Anterior cingulate cortex (tissue), 58 donors: ENCODE data around the gene ZIM2.
"Not testable (repeated sequence)": the region's sequence is repeated elsewhere in the genome, so short reads cannot be mapped to it uniquely, and the experiment has no call there.

Experiments used
- DNase-seq, 58 donors: peaks; one replicate each; lab custom pipeline; 2025; lab: John Stamatoyannopoulos, UW

The ZIM2 gene

DNA sequence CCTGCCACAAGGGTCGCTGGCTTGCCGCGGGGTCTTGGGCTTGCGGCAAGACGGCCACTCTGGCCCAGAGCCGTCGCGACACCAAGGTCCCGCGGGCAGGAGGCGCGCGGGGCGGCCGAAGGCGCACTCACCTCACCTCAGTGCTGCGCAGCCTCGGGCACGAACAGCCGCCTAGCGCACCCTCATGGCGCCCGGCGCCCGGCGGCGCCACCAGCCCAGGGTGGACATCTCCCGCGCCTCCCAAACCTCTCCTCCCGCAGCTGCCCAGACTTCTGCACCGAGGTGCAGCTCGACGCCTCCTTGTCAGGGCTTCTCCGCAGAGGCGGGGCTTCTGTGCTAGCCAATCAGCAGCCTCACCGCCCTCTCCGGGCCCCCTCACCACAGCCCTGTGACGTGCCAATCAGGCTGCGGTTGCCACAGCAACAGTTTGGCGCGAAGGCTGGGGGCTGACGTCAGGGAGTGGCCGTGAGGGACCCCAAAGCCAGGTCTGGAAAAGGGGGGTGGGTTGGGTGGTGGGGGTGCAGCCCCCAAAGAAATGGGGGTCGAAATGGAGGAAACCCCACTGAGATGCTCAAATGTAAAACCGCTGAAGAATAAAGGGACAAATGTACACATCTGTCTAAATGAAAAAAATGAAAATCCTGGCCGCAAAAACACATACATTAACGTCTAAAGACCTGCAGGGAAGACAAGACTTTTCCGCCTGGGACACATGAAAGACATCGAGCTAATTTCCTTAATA is at the start of gene ZIM2, which contains the start of gene PEG3:
Gene ZIM2, minus strand, starts transcription at position 276 of the 742 bp plus-strand sequence. CDS start 16,449 bp downstream, outside the sequence.
Gene PEG3, minus strand, starts transcription at position 276 of the 742 bp plus-strand sequence. CDS start 16,071 bp downstream, outside the sequence.
- peak; percentile 15 to 91 (median 80) for DNase-seq

DNA sequence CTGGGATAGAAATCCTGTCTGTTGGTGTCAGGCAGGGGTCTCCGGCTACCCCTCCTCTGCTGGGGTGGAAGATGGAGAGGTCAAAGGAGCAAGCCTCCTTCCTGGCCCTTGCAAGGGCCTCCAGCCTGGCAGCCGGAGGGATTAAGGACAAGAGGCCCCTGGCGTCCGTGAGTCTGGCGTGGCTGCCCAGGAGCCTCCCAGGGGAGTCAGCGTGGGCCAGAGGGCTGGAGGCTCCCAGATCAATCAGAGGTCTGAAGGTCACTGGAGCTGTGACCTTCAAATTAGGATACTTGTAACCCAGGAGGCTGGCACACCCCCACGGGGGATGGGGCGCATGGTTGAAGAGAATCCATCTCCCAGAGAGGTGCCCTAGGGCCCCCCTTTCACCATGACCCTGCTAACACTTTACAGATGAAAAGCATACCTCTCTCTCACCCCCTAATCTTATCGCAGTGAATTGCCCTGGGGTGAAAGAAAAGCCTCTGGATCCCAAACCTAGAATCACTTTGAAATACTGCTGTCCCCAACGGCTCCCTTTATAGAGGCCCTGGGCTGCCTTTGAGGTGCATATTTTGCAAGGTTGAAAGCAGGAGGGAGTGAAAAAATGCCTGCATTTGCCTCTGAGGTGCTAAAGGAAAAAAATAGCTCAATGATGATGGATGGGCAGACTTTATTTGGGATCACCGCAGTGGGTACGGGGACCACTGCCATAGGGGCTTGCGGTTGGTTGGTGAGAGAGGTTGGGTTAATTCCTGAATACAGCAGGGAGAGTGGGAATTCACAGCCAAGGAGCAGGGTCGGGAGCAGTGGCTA is 44.9 kb upstream of the ZIM2 start:
- no peak for DNase-seq

DNA sequence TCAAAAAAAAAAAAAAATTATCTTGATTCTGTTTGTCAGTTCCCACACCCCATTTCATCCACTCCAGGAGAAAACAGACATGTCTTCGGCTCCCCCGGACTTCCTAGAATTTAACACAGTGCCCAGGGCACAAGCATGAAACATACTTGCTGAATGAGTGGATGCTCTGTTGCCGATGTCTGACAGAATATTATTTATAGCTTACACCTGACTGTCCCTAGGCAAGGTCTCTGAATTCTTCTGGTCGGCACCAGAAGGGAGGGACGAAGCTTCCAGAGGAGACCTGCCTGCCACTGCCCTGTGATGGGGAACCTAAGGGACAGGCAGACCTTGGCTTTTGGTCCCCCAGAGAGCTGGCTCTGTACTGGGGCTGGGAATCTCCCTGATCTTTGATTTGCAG is 43.9 kb upstream of the ZIM2 start:
- DNase-seq: no peak

DNA sequence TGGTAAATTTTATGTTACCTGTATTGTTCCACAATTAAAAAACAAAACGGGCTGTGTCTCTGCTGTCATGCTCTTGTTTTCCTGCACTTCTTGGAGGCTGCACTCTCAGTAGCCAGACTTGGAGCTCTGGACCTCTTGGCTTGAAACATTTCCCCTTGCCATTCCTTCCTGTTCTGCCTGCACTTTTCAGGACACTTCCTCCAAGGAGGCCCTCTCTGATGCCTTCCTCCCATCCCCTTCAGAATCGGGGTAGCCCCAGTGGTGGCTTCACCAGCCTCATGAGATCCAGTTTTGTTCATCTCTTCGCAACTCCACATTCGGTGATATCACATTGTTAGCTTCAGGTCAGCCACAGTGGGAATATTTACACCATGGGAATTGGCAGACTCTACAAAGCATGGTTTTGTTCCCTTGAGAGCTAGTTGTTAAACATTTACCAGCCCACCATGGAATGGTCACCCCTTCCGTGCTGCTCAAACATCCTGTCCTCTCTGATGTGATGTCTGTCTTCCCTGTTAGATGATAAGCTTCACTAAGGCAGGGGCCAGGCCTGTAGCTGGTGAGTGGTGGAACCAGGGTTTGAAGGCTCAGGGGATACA is 40.2 kb upstream of the ZIM2 start:
- no peak for DNase-seq

DNA sequence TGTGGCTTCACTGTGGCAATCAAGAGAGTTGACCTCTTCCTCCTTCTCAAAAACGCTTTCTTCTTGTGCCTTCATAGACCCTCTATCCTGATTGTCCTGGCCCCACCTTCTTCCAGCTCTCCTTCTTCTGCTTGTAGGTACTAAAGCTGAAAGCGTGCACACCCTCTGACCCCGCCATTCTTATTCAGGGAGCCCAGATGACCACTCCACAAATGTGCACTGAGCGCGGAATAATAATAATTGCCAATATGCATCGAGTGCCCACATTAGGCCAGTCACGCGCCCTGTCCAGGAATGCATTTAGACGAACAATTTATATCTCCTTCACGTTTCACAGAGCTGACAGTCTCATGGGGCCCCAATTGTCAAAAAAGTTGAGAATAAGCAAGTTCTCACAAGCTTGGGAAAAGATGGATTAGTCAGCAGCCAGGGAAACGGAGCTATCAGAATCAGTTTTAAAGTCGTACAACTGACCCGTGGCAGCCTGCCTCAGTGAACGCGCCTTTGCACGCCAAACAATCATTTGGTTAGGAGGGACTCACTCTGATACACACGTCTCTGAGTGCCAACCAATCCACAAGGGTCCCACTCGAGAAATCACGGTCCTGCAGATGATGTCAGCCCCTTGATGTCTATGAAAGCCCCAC is 36.7 kb upstream of the ZIM2 start:
- no peak for DNase-seq

DNA sequence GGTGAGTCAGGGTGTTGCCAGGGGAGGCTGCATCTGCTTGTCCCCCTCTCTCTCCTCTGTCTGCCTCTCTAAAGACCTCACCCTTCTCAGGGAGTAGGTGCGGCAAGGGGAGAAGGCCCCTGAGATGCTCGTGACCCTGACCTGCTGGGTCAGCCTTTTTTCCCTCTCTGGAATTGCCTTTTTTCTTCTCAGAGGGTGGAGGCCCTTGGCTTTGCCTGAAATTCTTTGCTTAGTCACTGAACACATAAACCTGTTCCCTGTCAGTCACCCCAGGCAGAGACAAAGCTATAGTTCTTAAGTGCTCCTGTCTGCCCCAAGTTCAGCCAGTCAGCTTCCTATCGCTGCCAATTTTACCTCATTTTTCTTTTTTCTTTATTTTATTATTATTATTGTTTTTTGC is 35.2 kb upstream of the ZIM2 start:
- DNase-seq: no peak

DNA sequence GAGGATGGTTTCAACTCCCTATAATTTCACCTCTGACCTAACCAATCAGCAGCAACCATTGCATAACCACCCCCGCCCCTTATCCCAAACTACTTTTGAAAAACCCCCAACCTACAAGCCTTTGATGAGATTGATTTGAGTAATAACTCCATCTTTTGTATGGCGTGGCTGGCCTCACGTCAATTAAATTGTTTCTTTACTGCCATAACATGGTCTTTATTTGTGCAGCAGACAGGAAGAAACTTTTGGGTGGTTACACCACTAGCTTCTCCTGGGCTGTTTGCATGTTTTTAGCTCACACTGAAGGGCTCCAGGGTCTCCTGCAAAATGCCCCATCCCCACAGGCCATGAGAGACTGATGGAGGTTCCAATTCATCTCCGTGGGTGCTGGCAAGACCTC is 34.0 kb upstream of the ZIM2 start:
- no peak for DNase-seq

DNA sequence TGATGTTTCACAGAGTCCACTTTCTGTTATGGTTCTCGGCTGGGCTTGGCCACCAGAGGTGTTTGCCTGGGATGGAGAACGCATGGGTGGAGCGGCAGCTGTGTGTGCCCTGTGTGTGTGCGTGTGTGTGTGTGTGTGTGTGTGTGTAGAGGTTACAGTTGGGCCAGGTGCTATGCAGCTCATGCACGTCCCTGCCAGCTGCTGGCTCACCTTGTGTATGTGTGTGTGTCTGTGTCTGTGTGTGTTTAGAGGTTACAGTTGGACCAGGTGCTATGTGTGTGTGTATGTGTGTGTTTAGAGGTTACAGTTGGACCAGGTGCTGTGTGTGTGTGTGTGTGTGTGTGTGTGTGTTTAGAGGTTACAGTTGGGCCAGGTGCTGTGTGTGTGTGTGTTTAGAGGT is 33.0 kb upstream of the ZIM2 start:
- no peak for DNase-seq

DNA sequence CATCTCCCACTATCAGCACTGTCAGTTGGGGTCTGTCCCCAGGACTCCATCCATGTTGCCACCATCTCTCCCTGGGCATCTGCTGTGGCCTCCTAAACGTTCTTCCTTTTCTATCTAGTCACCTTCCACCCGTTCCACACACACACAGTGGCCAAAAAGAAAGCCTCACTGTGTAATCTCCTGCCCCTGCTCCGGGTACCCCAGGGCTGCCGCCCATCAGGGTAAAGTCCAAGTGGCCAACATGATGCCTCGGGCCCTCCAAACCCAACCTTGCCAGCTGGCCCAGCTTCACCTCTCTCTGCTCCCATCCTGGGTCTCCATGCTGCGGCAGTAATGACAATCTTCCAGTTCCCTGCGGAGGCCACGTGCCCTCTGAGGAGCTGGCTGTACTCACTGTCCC is 29.4 kb upstream of the ZIM2 start:
- no peak for DNase-seq

DNA sequence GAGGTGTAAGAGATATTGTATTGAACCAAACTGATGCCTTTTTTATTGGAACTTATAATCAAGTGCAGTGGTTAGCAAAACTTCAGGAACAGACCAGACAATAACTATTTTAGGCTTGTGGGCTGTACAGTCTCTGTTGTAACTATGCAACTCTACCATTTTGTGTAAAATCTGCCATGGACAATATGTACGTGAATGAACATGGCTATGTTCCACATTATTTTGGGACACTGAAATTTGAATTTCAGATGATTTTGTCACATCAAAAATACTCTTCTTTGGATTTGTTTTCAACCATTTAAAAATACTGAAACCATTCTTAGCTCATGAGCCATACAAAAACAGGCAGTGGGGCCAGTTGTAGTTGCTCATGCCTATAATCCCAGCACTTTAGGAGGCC is 27.9 kb upstream of the ZIM2 start:
- peak in 2 of 58 donors; percentile 11 to 16 for DNase-seq

DNA sequence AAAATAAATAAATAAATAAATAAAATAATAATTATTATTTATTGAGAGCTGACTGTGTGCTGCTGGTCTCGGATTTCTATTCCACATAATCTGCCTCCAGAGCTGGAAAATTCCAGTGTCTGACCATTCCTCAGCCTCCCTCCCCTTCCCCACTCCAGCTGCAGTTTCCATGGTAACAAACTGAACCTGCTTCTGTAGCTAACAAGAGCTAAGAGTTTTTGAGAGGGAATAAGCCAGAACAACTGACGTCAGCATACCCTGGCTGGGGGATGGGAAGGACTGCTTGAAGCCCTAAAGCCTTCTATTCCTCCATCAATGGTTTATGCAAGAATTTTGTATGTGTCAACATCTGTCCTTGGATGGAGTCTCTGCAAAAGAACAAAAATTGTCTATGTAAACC is 26.0 kb upstream of the ZIM2 start:
- peak in 34 of 58 donors; percentile 0 to 67 (median 8) for DNase-seq

DNA sequence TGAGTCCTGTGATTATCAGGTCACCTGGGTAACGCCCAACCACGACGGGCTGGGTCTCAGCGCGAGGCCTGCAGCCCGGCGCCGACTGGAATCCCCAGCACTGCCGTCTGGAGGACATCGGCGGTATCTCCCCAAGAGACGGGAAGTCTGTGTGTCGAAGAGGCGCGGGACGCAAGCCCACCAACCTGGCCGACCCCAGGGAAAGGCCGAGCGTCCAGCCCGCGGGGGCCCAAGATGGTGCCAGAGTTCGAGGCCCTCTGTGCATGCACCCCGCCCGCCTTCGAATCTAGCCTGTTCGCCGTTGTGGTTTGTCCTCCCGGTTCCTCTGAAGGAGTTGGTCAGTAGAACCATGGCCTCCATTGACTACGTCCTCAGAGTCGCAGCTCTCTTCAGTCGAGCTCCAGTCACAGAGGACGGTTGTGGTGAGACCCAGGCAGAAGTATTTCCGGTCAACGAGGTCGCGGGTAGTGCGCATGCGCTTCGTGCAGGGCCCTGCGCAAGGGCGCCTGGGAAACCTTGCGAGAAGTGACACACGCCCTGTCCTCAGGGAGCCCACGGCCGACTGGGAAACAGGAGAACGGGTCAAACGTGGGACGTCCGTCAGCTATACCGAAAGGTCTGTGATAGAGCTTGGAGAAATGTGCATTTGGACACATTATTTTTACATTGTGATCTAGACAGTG is 24.1 kb upstream of the ZIM2 start:
- no peak for DNase-seq

DNA sequence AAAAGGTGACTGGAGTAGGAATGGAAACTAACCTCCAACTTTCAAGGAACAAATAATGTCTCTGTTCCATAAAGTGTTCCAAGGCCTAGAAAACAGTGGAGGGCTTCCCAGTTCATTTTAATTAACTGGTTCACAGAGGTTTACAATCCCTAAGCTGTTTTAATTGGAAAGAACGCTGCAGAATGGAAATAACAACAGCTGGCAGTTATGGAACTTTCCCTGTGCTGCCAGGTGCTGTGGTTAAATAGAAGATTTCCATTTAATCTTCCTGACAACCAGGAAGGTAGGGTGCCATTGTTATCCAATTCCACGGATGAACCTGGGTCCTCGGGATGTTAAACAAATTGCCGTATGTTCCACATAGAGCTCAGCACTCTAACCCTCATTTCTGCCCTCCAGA is 22.2 kb upstream of the ZIM2 start:
- DNase-seq: no peak

DNA sequence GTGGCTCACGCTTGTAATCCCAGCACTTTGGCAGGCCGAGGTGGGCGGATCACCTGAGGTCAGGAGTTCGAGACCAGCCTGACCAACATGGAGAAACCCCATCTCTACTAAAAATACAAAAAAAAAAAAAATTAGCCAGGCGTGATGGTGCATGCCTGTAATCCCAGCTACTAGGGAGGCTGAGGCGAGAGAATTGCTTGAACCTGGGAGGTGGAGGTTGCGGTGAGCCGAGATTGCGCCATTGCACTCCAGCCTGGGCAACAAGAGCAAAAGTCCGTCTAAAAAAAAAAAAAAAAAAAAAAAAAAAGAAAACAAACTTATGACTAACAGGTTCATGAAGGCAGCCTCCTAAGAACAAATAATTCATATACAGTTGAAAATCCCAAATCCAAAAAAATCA is 19.9 kb upstream of the ZIM2 start:
- DNase-seq: not testable (repeated sequence)

DNA sequence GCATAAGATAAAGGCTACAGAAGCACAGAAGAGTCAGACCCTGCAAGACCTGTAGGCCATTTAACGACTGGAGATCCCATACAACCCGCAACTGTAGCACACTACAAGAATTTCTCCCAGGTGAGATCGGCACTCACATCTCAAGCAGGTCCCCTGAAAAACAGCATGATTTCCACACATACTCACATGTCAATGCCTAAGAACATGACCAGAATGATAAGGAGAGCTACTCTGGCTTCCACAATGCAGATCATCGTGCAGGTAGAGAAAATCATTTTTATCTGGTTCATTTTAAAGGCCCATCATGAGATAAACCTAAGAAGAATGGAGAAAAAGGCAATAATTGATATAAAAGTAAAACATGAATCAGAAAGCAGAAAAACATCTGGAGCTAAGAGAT is 17.5 kb upstream of the ZIM2 start:
- DNase-seq: no peak

DNA sequence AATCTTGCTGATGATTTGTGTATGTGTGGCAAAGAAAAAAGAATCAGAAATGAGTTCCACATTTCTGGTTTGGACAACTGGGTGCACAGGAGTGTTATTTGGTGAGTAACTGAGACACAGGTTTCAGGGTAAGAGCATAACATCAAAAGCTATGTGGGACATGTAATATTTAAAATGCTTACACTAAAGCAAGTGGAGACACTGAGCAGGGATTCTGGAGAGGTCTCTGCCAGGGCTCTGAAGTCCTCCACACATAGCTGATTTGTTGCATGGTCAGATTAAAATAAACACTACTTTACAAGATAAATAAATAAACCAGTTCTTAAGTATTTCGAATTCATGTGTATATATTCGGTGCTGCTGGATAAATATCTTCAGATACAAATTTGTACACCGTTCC is 16.3 kb upstream of the ZIM2 start:
- DNase-seq: no peak

DNA sequence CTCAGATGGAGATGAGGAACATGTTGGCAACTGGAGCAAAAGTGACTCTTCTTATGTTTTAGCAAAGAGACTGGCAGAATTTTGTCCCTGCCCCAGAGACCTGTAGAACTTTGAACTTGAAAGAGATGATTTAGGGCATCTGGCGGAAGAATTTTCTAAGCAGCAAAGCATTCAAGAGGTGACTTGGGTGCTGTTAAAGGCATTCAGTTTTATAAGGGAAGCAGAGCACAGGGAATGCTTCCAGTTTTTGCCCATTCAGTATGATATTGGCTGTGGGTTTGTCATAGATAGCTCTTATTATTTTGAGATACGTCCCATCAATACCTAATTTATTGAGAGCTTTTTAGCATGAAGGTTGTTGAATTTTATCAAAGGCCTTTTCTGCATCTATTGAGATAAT is 11.8 kb upstream of the ZIM2 start:
- DNase-seq: not testable (repeated sequence)

DNA sequence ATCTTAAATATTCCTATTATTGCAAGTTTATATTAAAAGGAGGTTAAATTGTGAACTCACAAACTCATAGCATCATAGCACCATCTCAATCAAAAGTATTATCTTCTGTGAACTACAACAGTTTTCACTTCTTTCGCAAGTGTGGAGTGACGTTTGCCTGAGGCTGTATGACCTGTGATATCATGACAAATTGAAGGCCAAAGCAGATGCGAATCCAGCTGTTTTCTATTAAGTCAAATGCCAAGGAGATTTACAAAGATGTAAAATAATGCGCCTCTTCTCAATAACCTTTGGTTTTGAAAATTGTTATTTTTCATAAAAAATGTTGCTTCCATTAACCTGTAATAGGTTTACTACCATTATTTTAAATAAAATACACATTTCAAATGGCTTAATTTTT is 7.6 kb upstream of the ZIM2 start:
- no peak for DNase-seq

DNA sequence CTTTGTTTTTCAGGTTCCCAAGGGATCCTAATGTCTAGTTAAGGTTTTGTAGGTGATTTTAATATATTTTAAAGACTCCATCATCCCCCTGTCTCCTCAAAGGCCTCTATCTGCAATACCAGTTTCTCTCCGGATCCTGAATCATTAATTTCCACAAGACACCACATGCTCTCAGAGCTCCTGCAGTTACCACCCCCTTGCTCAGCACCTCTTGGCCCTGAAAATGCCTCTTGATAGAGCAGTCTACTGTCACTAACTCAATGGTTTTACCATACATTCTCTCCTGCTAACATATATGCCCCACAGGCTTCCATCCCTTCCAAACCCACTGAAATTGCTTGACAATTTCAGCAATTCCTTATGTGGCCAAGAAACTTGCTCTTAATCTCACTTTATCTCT is 1.9 kb upstream of the ZIM2 start:
- no peak for DNase-seq

DNA sequence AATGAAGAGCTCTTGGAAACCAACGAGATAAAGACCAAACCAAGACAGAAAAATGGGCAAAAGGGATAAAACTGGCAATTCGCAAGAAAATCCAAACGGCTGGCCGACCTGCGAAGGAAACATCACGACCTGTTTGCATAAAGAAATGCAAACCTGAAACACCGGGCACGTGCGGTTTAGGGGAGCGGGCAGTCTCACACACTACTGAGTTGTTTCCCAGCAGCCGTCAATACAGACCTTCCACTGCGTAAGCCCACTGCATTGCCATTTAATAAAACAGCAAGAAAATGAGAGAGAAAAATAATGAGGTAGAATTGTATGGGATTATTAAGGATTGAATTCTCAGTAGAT is 642 bp upstream of the ZIM2 start:
- DNase-seq: no peak
